ENCODE results near the gene AOAH.

Gene AOAH

DNA sequence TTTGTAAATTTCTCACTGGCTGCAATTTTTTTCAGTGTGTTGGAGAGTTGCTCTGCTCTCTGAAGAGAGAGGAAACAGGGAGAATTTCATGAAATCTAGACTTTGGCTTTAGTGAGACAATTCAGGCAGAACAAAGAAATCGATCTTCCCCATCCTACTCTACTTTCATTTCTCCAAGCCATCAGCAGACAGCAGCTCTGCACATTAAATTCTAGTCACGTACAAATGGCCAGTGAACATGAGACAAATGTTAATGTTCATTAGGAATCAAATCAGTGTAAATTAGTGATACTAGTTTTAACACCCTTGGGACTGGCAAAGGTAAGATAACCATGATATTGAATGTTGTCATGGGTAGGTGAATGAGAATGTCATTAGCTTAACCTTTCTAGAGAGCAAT is 193.8 kb downstream of the AOAH start:
- TF ChIP-seq ZFP30 (CRISPR knock-in tag; IDR thresholded peaks at IDR 0.05) (no peak), PPARA (CRISPR knock-in tag; IDR thresholded peaks at IDR 0.05; ENCODE audit: borderline replicate concordance) (no peak), SNAI2 (CRISPR knock-in tag; IDR thresholded peaks at IDR 0.05) (no peak), RARB (CRISPR knock-in tag; IDR thresholded peaks at IDR 0.05) (no peak), CSDC2 (CRISPR knock-in tag; IDR thresholded peaks at IDR 0.05) (no peak), BACH2 (CRISPR knock-in tag; IDR thresholded peaks at IDR 0.05; ENCODE audit: borderline replicate concordance) (no peak), TOX (CRISPR knock-in tag; IDR thresholded peaks at IDR 0.05; ENCODE audit: borderline replicate concordance) (no peak), GLIS3 (CRISPR knock-in tag; IDR thresholded peaks at IDR 0.05) (no peak), ZNF565 (CRISPR knock-in tag; conservative IDR thresholded peaks at IDR 0.05; ENCODE audit: low read depth) (no peak), OSR1 (CRISPR knock-in tag; IDR thresholded peaks at IDR 0.05) (no peak), ISL1 (CRISPR knock-in tag; IDR thresholded peaks at IDR 0.05) (no peak), ZFP3 (CRISPR knock-in tag; IDR thresholded peaks at IDR 0.05) (no peak), ESRRG (CRISPR knock-in tag; IDR thresholded peaks at IDR 0.05) (no peak), TCF4 (CRISPR knock-in tag; IDR thresholded peaks at IDR 0.05; ENCODE audit: borderline replicate concordance) (no peak), ZC3H10 (CRISPR knock-in tag; IDR thresholded peaks at IDR 0.05) (no peak)
- TF ChIP-seq, protein P1, sequence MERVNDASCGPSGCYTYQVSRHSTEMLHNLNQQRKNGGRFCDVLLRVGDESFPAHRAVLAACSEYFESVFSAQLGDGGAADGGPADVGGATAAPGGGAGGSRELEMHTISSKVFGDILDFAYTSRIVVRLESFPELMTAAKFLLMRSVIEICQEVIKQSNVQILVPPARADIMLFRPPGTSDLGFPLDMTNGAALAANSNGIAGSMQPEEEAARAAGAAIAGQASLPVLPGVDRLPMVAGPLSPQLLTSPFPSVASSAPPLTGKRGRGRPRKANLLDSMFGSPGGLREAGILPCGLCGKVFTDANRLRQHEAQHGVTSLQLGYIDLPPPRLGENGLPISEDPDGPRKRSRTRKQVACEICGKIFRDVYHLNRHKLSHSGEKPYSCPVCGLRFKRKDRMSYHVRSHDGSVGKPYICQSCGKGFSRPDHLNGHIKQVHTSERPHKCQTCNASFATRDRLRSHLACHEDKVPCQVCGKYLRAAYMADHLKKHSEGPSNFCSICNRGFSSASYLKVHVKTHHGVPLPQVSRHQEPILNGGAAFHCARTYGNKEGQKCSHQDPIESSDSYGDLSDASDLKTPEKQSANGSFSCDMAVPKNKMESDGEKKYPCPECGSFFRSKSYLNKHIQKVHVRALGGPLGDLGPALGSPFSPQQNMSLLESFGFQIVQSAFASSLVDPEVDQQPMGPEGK (CRISPR knock-in tag; IDR thresholded peaks at IDR 0.05; ENCODE audit: borderline replicate concordance): no peak
- TF ChIP-seq, protein P2, sequence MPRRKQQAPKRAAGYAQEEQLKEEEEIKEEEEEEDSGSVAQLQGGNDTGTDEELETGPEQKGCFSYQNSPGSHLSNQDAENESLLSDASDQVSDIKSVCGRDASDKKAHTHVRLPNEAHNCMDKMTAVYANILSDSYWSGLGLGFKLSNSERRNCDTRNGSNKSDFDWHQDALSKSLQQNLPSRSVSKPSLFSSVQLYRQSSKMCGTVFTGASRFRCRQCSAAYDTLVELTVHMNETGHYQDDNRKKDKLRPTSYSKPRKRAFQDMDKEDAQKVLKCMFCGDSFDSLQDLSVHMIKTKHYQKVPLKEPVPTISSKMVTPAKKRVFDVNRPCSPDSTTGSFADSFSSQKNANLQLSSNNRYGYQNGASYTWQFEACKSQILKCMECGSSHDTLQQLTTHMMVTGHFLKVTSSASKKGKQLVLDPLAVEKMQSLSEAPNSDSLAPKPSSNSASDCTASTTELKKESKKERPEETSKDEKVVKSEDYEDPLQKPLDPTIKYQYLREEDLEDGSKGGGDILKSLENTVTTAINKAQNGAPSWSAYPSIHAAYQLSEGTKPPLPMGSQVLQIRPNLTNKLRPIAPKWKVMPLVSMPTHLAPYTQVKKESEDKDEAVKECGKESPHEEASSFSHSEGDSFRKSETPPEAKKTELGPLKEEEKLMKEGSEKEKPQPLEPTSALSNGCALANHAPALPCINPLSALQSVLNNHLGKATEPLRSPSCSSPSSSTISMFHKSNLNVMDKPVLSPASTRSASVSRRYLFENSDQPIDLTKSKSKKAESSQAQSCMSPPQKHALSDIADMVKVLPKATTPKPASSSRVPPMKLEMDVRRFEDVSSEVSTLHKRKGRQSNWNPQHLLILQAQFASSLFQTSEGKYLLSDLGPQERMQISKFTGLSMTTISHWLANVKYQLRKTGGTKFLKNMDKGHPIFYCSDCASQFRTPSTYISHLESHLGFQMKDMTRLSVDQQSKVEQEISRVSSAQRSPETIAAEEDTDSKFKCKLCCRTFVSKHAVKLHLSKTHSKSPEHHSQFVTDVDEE (CRISPR knock-in tag; IDR thresholded peaks at IDR 0.05): no peak
- TF ChIP-seq, protein P3, sequence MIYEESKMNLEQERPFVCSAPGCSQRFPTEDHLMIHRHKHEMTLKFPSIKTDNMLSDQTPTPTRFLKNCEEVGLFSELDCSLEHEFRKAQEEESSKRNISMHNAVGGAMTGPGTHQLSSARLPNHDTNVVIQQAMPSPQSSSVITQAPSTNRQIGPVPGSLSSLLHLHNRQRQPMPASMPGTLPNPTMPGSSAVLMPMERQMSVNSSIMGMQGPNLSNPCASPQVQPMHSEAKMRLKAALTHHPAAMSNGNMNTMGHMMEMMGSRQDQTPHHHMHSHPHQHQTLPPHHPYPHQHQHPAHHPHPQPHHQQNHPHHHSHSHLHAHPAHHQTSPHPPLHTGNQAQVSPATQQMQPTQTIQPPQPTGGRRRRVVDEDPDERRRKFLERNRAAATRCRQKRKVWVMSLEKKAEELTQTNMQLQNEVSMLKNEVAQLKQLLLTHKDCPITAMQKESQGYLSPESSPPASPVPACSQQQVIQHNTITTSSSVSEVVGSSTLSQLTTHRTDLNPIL (CRISPR knock-in tag; IDR thresholded peaks at IDR 0.05; ENCODE audit: low read depth): no peak
- TF ChIP-seq, protein P4, sequence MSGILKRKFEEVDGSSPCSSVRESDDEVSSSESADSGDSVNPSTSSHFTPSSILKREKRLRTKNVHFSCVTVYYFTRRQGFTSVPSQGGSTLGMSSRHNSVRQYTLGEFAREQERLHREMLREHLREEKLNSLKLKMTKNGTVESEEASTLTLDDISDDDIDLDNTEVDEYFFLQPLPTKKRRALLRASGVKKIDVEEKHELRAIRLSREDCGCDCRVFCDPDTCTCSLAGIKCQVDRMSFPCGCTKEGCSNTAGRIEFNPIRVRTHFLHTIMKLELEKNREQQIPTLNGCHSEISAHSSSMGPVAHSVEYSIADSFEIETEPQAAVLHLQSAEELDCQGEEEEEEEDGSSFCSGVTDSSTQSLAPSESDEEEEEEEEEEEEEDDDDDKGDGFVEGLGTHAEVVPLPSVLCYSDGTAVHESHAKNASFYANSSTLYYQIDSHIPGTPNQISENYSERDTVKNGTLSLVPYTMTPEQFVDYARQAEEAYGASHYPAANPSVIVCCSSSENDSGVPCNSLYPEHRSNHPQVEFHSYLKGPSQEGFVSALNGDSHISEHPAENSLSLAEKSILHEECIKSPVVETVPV (CRISPR knock-in tag; IDR thresholded peaks at IDR 0.05): no peak
- TF ChIP-seq, protein P5, sequence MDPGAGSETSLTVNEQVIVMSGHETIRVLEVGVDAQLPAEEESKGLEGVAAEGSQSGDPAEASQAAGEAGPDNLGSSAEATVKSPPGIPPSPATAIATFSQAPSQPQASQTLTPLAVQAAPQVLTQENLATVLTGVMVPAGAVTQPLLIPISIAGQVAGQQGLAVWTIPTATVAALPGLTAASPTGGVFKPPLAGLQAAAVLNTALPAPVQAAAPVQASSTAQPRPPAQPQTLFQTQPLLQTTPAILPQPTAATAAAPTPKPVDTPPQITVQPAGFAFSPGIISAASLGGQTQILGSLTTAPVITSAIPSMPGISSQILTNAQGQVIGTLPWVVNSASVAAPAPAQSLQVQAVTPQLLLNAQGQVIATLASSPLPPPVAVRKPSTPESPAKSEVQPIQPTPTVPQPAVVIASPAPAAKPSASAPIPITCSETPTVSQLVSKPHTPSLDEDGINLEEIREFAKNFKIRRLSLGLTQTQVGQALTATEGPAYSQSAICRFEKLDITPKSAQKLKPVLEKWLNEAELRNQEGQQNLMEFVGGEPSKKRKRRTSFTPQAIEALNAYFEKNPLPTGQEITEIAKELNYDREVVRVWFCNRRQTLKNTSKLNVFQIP (CRISPR knock-in tag; IDR thresholded peaks at IDR 0.05; ENCODE audit: borderline replicate concordance, low read depth): no peak
- ATAC-seq: no peak

DNA sequence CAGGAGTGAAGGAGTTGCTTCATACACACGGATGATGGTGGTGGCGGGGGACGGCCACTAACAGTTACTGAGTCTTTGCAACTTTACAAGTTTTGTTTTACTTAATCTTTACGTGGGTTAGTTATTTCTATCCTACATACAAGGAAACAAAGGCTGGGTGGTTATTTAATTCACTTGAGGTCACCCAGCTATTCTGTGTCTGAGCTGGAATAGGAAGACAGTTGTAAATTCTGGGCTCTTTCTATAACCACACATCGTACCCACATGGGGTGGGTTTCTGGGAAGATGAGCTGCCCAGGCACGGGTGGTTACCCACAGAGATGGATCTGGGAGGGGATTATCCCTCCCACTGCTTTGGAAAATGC is 196.8 kb downstream of the AOAH start:
- ATAC-seq: no peak
- TF ChIP-seq ZNF8 (CRISPR knock-in tag; IDR thresholded peaks at IDR 0.05) (no peak), CSDC2 (CRISPR knock-in tag; IDR thresholded peaks at IDR 0.05) (no peak), BACH2 (CRISPR knock-in tag; IDR thresholded peaks at IDR 0.05; ENCODE audit: borderline replicate concordance) (no peak), TOX (CRISPR knock-in tag; IDR thresholded peaks at IDR 0.05; ENCODE audit: borderline replicate concordance) (no peak), OSR1 (CRISPR knock-in tag; IDR thresholded peaks at IDR 0.05) (no peak), ZNF565 (CRISPR knock-in tag; conservative IDR thresholded peaks at IDR 0.05; ENCODE audit: low read depth) (no peak)
- TF ChIP-seq, protein P4 (CRISPR knock-in tag; IDR thresholded peaks at IDR 0.05): no peak
- TF ChIP-seq, protein P3 (CRISPR knock-in tag; IDR thresholded peaks at IDR 0.05; ENCODE audit: low read depth): no peak

All from SK-N-SH treated with all-trans-retinoic acid at 6 μM for 48 hours (cell line).